Fibroblast of lung (primary cell): ENCODE data around the gene NKG7.

Experiments
- CTCF ChIP-seq, 2 donors: IDR thresholded peaks in 1 of 2; conservative IDR thresholded peaks in 1 of 2; 1 replicate in 1 of 2; 2 replicates in 1 of 2; pipeline ENCODE4 v1.5.1; 2011 to 2012; ENCODE audit warnings: low read length in 2 of 2, control low read depth in 1 of 2, inconsistent platforms in 1 of 2, low read depth in 1 of 2, mild to moderate bottlenecking in 1 of 2
- EZH2 ChIP-seq: IDR thresholded peaks from 2 replicates; pipeline ENCODE4 v1.5.1; 2012; ENCODE audit warnings: low read length, control low read depth, mild to moderate bottlenecking; ENCODE audit errors: missing control alignments

DNA sequence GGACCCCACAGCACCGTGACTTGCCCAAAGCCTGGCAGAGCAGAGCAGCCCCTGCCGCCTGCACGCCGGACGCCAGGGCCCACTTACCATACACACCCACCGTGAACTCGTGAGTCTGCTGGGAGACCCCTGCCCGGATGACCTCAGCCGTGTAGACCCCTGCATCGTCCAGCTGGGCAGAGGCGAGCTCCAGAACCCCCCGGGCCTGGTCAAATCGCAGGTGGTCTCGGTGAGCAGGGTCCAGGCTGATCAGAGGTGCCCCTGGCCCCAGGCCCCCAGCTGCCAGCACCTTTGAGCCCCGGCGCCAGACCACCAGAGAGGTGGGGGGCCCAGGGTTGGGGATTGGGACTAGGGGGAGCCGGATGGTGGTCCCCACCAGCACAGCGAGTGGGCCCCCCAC is 31.4 kb downstream of the NKG7 start:
- TF ChIP-seq CTCF (conservative IDR thresholded peaks at IDR 0.05 in 1 of 2, IDR thresholded peaks at IDR 0.05 in 1 of 2; ENCODE audit: low read depth in 1 of 2, low read length in 2 of 2) (no peak), EZH2 (no peak)
